ENCODE data around the gene GDA. TPM values are rescaled to one million over a fixed set of nuclear protein-coding genes. Genes with fewer than 3 reads are reported as not detected.

Gene GDA
- total RNA-seq, 2 donors from 2014 or later, result 2.5 to 6.9 TPM

DNA sequence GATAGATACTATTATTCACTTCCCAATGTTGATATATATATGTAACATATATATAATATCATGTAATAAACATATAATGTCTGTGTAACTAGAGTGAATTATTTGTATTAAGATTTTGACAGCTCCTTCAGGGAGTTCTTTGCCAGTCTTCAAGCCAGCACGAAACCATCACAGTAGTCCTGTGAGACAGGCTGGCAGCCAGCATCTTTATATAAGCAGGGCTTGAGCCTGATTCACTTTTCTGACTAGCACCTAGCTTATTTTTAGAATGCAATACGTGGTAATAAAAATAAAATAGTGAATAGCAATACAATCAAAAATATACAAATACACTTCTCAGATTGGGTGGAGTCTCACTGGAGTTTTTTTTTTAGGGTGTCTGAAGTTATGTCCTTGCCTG lies 20.7 kb upstream of the GDA start:
- Histone ChIP-seq H3K36me3 (ENCODE audit: control insufficient read depth, insufficient read depth, low read length) (no peaks in the 10 kb centered on the region), H3K27ac (ENCODE audit: low read depth, low read length) (no peak overlapping the region), H3K4me3 (ENCODE audit: low read length) (no peak overlapping the region), H3K9me3 (ENCODE audit: control insufficient read depth, low read length) (no peaks in the 10 kb centered on the region), H3K27me3 (ENCODE audit: control insufficient read depth, insufficient read depth, low read length, poor library complexity, severe bottlenecking) (no peaks in the 10 kb centered on the region), H3K4me1 (ENCODE audit: control insufficient read depth, insufficient read depth, low read length) (no peaks in the 10 kb centered on the region), H3K9ac (ENCODE audit: extremely low read depth, low read length, poor library complexity, severe bottlenecking) (no peak overlapping the region)
- DNase-seq, result no peak
- Mint-ChIP-seq H3K9me3 (no peaks in the 10 kb centered on the region), H3K27me3 (ENCODE audit: insufficient read depth) (no peaks in the 10 kb centered on the region), H3K27ac (no peak overlapping the region), H3K4me3 (no peak overlapping the region), H3K36me3 (ENCODE audit: low read depth) (no peaks in the 10 kb centered on the region), H3K4me1 (peaks cover 12% of the 10 kb centered on the region)
- TF ChIP-seq, protein P1, sequence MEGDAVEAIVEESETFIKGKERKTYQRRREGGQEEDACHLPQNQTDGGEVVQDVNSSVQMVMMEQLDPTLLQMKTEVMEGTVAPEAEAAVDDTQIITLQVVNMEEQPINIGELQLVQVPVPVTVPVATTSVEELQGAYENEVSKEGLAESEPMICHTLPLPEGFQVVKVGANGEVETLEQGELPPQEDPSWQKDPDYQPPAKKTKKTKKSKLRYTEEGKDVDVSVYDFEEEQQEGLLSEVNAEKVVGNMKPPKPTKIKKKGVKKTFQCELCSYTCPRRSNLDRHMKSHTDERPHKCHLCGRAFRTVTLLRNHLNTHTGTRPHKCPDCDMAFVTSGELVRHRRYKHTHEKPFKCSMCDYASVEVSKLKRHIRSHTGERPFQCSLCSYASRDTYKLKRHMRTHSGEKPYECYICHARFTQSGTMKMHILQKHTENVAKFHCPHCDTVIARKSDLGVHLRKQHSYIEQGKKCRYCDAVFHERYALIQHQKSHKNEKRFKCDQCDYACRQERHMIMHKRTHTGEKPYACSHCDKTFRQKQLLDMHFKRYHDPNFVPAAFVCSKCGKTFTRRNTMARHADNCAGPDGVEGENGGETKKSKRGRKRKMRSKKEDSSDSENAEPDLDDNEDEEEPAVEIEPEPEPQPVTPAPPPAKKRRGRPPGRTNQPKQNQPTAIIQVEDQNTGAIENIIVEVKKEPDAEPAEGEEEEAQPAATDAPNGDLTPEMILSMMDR (conservative IDR thresholded peaks at IDR 0.05), result no peak
- 85 to 100% methylated on average over 1 of the region's 2 CpGs for WGBS, 2 experiments (ENCODE audit: insufficient coverage in 1 of 2, insufficient read length in 1 of 2)

DNA sequence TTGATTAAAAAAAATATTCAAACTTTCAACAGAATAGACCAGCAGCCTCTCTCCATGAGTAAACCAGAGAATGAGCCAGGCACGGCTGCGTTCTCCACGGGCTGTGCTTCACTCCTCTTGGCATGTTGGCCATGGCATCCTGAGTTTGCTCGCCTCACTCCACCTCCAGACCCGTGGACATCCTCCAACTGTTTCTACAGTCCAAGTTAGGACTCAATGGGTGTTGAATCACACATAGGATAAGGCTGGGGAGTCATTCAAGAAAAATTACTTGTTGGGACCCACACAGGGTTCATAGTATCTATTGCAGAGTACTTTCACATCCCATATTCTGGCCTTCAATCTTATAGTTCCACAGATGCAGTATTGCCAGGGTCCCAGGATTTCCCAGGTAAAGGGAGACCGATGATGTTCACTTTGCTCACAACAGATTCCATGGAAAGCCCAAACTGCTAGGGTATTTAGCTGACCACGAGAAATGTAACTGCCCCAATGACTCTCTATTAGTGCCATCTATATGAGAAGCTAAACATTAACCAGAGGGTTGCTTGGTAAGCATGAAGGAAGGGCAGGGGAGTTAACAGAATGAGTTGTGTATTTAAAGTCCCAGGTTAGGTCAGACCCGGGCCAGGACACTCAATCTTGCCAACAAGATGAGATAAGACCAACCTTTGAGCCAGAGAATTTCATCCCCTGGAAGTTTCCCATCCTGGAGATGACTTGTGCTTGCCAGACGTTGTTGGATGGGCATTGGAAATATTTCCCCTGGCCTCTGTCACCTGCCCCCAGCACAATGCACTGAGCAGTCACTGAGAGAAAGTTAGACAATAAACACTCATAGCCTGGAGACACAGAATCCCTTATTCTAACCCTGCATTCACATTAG lies 19.7 kb upstream of the GDA start:
- no peak overlapping the region for H3K4me3 Mint-ChIP-seq
- H3K36me3 ChIP-seq (ENCODE audit: control insufficient read depth, insufficient read depth, low read length), result no peaks in the 10 kb centered on the region
- no peak overlapping the region for H3K9ac ChIP-seq (ENCODE audit: extremely low read depth, low read length, poor library complexity, severe bottlenecking)
- WGBS, 2 experiments (ENCODE audit: insufficient coverage in 1 of 2, insufficient read length in 1 of 2), result 79 to 85% methylated on average over 6 to 9 of the region's 9 CpGs
- H3K27ac ChIP-seq (ENCODE audit: low read depth, low read length), result no peak overlapping the region
- no peaks in the 10 kb centered on the region for H3K36me3 Mint-ChIP-seq (ENCODE audit: low read depth)
- H3K4me1 Mint-ChIP-seq, result peaks cover 12% of the 10 kb centered on the region
- H3K27me3 Mint-ChIP-seq (ENCODE audit: insufficient read depth), result no peaks in the 10 kb centered on the region
- H3K9me3 Mint-ChIP-seq, result no peaks in the 10 kb centered on the region
- no peaks in the 10 kb centered on the region for H3K9me3 ChIP-seq (ENCODE audit: control insufficient read depth, low read length)
- no peak for DNase-seq
- H3K27ac Mint-ChIP-seq, result no peak overlapping the region
- no peak overlapping the region for H3K4me3 ChIP-seq (ENCODE audit: low read length)
- H3K27me3 ChIP-seq (ENCODE audit: control insufficient read depth, insufficient read depth, low read length, poor library complexity, severe bottlenecking), result no peaks in the 10 kb centered on the region
- TF ChIP-seq, protein P1 (conservative IDR thresholded peaks at IDR 0.05), result no peak
- H3K4me1 ChIP-seq (ENCODE audit: control insufficient read depth, insufficient read depth, low read length), result no peaks in the 10 kb centered on the region

DNA sequence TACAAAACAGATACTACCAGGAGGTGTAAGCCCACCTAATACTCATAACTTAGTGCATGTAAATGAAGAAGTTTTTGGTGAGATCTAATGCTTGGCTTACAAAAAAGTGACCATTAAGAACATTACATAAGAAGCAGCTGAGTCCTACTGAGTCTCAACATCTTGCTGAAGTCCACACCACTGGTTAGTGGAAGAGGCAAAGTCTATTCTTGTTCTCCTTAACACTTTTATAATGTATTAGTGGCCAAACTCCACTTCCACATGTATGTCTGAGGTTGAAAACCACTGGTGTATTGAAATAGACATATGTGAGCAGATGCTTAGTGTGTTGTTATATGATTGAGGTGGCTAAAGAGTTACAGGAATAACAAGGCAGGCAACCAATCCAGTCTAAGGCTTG lies 18.9 kb upstream of the GDA start:
- Mint-ChIP-seq H3K27ac (no peak overlapping the region), H3K4me1 (peaks cover 12% of the 10 kb centered on the region), H3K36me3 (ENCODE audit: low read depth) (peaks cover 2% of the 10 kb centered on the region), H3K9me3 (no peaks in the 10 kb centered on the region), H3K27me3 (ENCODE audit: insufficient read depth) (no peaks in the 10 kb centered on the region), H3K4me3 (no peak overlapping the region)
- H3K27ac ChIP-seq (ENCODE audit: low read depth, low read length), result no peak overlapping the region
- no peak overlapping the region for H3K9ac ChIP-seq (ENCODE audit: extremely low read depth, low read length, poor library complexity, severe bottlenecking)
- no peak for DNase-seq
- TF ChIP-seq, protein P1 (conservative IDR thresholded peaks at IDR 0.05), result no peak
- no peaks in the 10 kb centered on the region for H3K36me3 ChIP-seq (ENCODE audit: control insufficient read depth, insufficient read depth, low read length)
- no peak overlapping the region for H3K4me3 ChIP-seq (ENCODE audit: low read length)
- no peaks in the 10 kb centered on the region for H3K4me1 ChIP-seq (ENCODE audit: control insufficient read depth, insufficient read depth, low read length)
- no peaks in the 10 kb centered on the region for H3K27me3 ChIP-seq (ENCODE audit: control insufficient read depth, insufficient read depth, low read length, poor library complexity, severe bottlenecking)
- no peaks in the 10 kb centered on the region for H3K9me3 ChIP-seq (ENCODE audit: control insufficient read depth, low read length)

Data from endodermal cell (in vitro differentiated cells).